ENCODE data around the gene BAHCC1.

Gene BAHCC1

GRCh38 chr17:81479175-81480071 lies 84.2 kb downstream of the BAHCC1 start:
- no peak for DNase-seq (ENCODE audit: low read depth, low spot score)

GRCh38 chr17:81480140-81481072 lies 85.1 kb downstream of the BAHCC1 start:
- DNase-seq (ENCODE audit: low read depth, low spot score) = peak; percentile 69

- peak; percentile 91 for DNase-seq (ENCODE audit: low read depth, low spot score)
These were observed 86.0 kb downstream of the BAHCC1 start for GRCh38 chr17:81481073-81481799.

- no peak for DNase-seq (ENCODE audit: low read depth, low spot score)
These were observed 86.7 kb downstream of the BAHCC1 start for GRCh38 chr17:81481815-81482505.

GRCh38 chr17:81482673-81483072 lies 87.4 kb downstream of the BAHCC1 start:
- no peak for DNase-seq (ENCODE audit: low read depth, low spot score)

- no peak for DNase-seq (ENCODE audit: low read depth, low spot score)
These were observed 88.0 kb downstream of the BAHCC1 start for GRCh38 chr17:81483085-81483861.

GRCh38 chr17:81483862-81484194 lies 88.6 kb downstream of the BAHCC1 start:
- no peak for DNase-seq (ENCODE audit: low read depth, low spot score)

GRCh38 chr17:81484195-81484979 lies 89.1 kb downstream of the BAHCC1 start:
- peak; percentile 94 for DNase-seq (ENCODE audit: low read depth, low spot score)

- DNase-seq (ENCODE audit: low read depth, low spot score) = no peak
These were observed 91.0 kb downstream of the BAHCC1 start for GRCh38 chr17:81486199-81486810.

GRCh38 chr17:81487089-81487486 lies 91.8 kb downstream of the BAHCC1 start:
- DNase-seq (ENCODE audit: low read depth, low spot score) = no peak

GRCh38 chr17:81487487-81488275 lies 92.4 kb downstream of the BAHCC1 start:
- peak; percentile 92 for DNase-seq (ENCODE audit: low read depth, low spot score)

GRCh38 chr17:81488276-81488860 lies 93.1 kb downstream of the BAHCC1 start:
- no peak for DNase-seq (ENCODE audit: low read depth, low spot score)

- no peak for DNase-seq (ENCODE audit: low read depth, low spot score)
These were observed 94.0 kb downstream of the BAHCC1 start for GRCh38 chr17:81489012-81489997.

GRCh38 chr17:81489998-81490992 lies 95.0 kb downstream of the BAHCC1 start:
- no peak for DNase-seq (ENCODE audit: low read depth, low spot score)

GRCh38 chr17:81491181-81491581 lies 95.9 kb downstream of the BAHCC1 start:
- DNase-seq (ENCODE audit: low read depth, low spot score) = no peak

GRCh38 chr17:81491761-81492160 lies 96.5 kb downstream of the BAHCC1 start:
- no peak for DNase-seq (ENCODE audit: low read depth, low spot score)
